HG03159 (cell line): ENCODE data around the gene ST6GALNAC2.
"Not testable (repeated sequence)": the region's sequence is repeated elsewhere in the genome, so short reads cannot be mapped to it uniquely, and the experiment has no call there.

ENCODE experiments used
- ATAC-seq: cut with Tn5 transposase; IDR thresholded peaks from one replicate; pipeline ENCODE4 v1.9.1; 2021; ENCODE audit warnings: mild to moderate bottlenecking, moderate library complexity; ENCODE audit not compliant: unreplicated experiment

The ST6GALNAC2 gene

GRCh38 chr17:76570877-76571471 is 14.7 kb downstream of the ST6GALNAC2 start:
- ATAC-seq, result no peak

- ATAC-seq, result no peak
These were observed 15.2 kb downstream of the ST6GALNAC2 start for GRCh38 chr17:76570457-76570856.

- no peak for ATAC-seq
These were observed 15.9 kb downstream of the ST6GALNAC2 start for GRCh38 chr17:76569607-76570279.

GRCh38 chr17:76568811-76569221 is 16.8 kb downstream of the ST6GALNAC2 start:
- ATAC-seq, result no peak

- ATAC-seq, result no peak
These were observed 17.8 kb downstream of the ST6GALNAC2 start for GRCh38 chr17:76567634-76568432.

GRCh38 chr17:76566988-76567431 is 18.6 kb downstream of the ST6GALNAC2 start:
- no peak for ATAC-seq

- no peak for ATAC-seq
These were observed 19.1 kb downstream of the ST6GALNAC2 start for GRCh38 chr17:76566613-76566943.

- no peak for ATAC-seq
These were observed 19.7 kb downstream of the ST6GALNAC2 start for GRCh38 chr17:76565728-76566612.

- ATAC-seq, result not testable (repeated sequence)
These were observed 20.5 kb downstream of the ST6GALNAC2 start for GRCh38 chr17:76564991-76565727.

- ATAC-seq, result not testable (repeated sequence)
These were observed 22.3 kb downstream of the ST6GALNAC2 start for GRCh38 chr17:76563359-76563758.

- ATAC-seq, result no peak
These were observed 22.9 kb downstream of the ST6GALNAC2 start for GRCh38 chr17:76562734-76563148.

GRCh38 chr17:76561799-76562268 is 23.8 kb downstream of the ST6GALNAC2 start:
- no peak for ATAC-seq

GRCh38 chr17:76561332-76561731 is 24.3 kb downstream of the ST6GALNAC2 start:
- ATAC-seq, result no peak

- ATAC-seq, result no peak
These were observed 24.8 kb downstream of the ST6GALNAC2 start for GRCh38 chr17:76560877-76561221.

- ATAC-seq, result no peak
These were observed 25.4 kb downstream of the ST6GALNAC2 start for GRCh38 chr17:76560036-76560876.

GRCh38 chr17:76559460-76559859 is 26.2 kb downstream of the ST6GALNAC2 start:
- ATAC-seq, result not testable (repeated sequence)

GRCh38 chr17:76558198-76559095 is 27.2 kb downstream of the ST6GALNAC2 start:
- no peak for ATAC-seq
